Upper lobe of left lung (tissue), 6 donors: ENCODE measurements around the gene FUT9. TPM values are rescaled to one million over a fixed set of nuclear protein-coding genes. Genes with fewer than 3 reads are reported as not detected.

Experiments used
- ATAC-seq, 2 donors: fragments of 200-7000 bp; cut with Tn5 transposase; one replicate each; pipeline ENCODE4 v1.9.1; 2022; ENCODE audit warnings: mild to moderate bottlenecking in 2 of 2, moderate library complexity in 2 of 2; ENCODE audit not compliant: low FRiP score in 2 of 2
- DNase-seq, 2 donors: peaks; one replicate each; pipeline ENCODE4 v3.0.0-alpha.2; 2019 to 2020
- H3K27ac ChIP-seq, 4 donors: fragments of 200-600 bp; sonication (generic); one replicate each; pipeline ENCODE4 v1.5.1; 2016 to 2019
- H3K27me3 ChIP-seq, 4 donors: fragments of 200-600 bp; sonication (generic); one replicate each; pipeline ENCODE4 v1.5.1; 2017 to 2019
- H3K36me3 ChIP-seq, 4 donors: fragments of 200-600 bp; sonication (generic); one replicate each; pipeline ENCODE4 v1.5.1; 2016 to 2019
- H3K4me1 ChIP-seq, 4 donors: fragments of 200-600 bp; sonication (generic); one replicate each; pipeline ENCODE4 v1.5.1; 2018 to 2019
- H3K4me3 ChIP-seq, 4 donors: fragments of 200-600 bp; sonication (generic); one replicate each; pipeline ENCODE4 v1.5.1; 2017 to 2019; ENCODE audit warnings: mild to moderate bottlenecking in 2 of 4, moderate library complexity in 1 of 4
- H3K9me3 ChIP-seq, 4 donors: fragments of 200-600 bp; sonication (generic); one replicate each; pipeline ENCODE4 v1.5.1; 2018 to 2019
- EP300 ChIP-seq, 4 donors: sonication (generic); formaldehyde crosslinking; IDR thresholded peaks; one replicate each; pipeline ENCODE4 v1.5.1; 2017; ENCODE audit warnings: antibody characterized with exemption in 4 of 4, control low read depth in 2 of 4
- POLR2A ChIP-seq, 4 donors: fragments of 450-650 bp; IDR thresholded peaks; one replicate each; pipeline ENCODE4 v1.5.1; 2016 to 2017; ENCODE audit warnings: antibody characterized with exemption in 4 of 4, mild to moderate bottlenecking in 2 of 4
- POLR2AphosphoS5 ChIP-seq, 2 donors: sonication (generic); formaldehyde crosslinking; IDR thresholded peaks; one replicate each; pipeline ENCODE4 v1.5.1; 2017; ENCODE audit warnings: antibody characterized with exemption in 2 of 2
- WGBS, 2 donors: methylation state at CpG; one replicate each; pipeline ENCODE4 v1.1.5; 2017 to 2018; 5-methylcytosine and 5-hydroxymethylcytosine counted together
- total RNA-seq, 6 donors: library from RNA; depleted of rRNA in 4 of 6; stranded (reverse); fragments of >200 nt in 4 of 6; gene quantifications; one replicate each; pipeline versions ENCODE4 v1.1.0 to v1.2.1, GENCODE V29; 2016 to 2021
- TF ChIP-seq, protein P1 (sequence below), 6 experiments: fragments of 450-650 bp in 4 of 6; fragments of 200-600 bp in 2 of 6; sonication (generic) in 2 of 6; IDR thresholded peaks; one replicate each; pipeline ENCODE4 v1.5.1; 2016 to 2019; ENCODE audit warnings: antibody characterized with exemption in 6 of 6
- donor health status: DM: no; HTN: no; CAD: no; lungs with moderate emphysema.
- donor health status: DM: no; HTN: yes; CAD: no; lungs with severe emphysema.

The FUT9 gene
- total RNA-seq, 6 donors from 2014 or later, result not detected

GRCh38 chr6:96086745-96087144 lies 71.0 kb downstream of the FUT9 start:
- DNase-seq (no peak), ATAC-seq (no peak)
- Histone ChIP-seq H3K27me3 (no peaks in the 10 kb centered on the region), H3K4me1 (no peaks in the 10 kb centered on the region), H3K27ac (no peak overlapping the region), H3K36me3 (no peaks in the 10 kb centered on the region), H3K4me3 (no peak overlapping the region), H3K9me3 (no peaks in the 10 kb centered on the region)
- TF ChIP-seq, protein P1, sequence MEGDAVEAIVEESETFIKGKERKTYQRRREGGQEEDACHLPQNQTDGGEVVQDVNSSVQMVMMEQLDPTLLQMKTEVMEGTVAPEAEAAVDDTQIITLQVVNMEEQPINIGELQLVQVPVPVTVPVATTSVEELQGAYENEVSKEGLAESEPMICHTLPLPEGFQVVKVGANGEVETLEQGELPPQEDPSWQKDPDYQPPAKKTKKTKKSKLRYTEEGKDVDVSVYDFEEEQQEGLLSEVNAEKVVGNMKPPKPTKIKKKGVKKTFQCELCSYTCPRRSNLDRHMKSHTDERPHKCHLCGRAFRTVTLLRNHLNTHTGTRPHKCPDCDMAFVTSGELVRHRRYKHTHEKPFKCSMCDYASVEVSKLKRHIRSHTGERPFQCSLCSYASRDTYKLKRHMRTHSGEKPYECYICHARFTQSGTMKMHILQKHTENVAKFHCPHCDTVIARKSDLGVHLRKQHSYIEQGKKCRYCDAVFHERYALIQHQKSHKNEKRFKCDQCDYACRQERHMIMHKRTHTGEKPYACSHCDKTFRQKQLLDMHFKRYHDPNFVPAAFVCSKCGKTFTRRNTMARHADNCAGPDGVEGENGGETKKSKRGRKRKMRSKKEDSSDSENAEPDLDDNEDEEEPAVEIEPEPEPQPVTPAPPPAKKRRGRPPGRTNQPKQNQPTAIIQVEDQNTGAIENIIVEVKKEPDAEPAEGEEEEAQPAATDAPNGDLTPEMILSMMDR (IDR thresholded peaks at IDR 0.05), result no peak
- TF ChIP-seq POLR2AphosphoS5 (IDR thresholded peaks at IDR 0.05), result no peak
- TF ChIP-seq EP300 (IDR thresholded peaks at IDR 0.05), result no peak
- 76 to 90% methylated on average over 3 of the region's 3 CpGs for WGBS, 2 donors

DNA sequence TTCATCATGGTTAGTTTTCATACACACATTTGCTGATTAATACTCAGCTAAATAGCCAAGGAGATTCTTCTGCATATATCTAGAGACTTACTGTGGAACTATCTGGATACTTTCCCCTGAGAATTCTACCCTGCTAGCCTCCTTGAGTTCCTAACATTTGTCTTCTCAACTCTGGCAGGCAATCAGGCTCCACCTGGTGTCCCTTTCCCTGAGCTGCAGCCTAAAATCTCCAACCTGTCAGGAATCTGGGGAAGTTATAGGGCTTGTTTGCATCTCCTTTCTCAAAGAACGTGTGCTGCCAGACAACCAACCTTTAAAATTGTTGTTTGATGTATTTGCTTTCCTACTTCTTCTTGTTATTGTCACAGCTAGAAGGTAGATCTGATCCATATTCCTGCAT lies 73.4 kb downstream of the FUT9 start:
- TF ChIP-seq POLR2AphosphoS5 (IDR thresholded peaks at IDR 0.05) (no peak), EP300 (IDR thresholded peaks at IDR 0.05) (no peak), POLR2A (IDR thresholded peaks at IDR 0.05) (no peak)
- TF ChIP-seq, protein P1 (IDR thresholded peaks at IDR 0.05), result no peak

GRCh38 chr6:96094077-96094476 lies 78.3 kb downstream of the FUT9 start:
- no peaks in the 10 kb centered on the region for H3K9me3 ChIP-seq
- H3K4me1 ChIP-seq, result no peaks in the 10 kb centered on the region
- no peak overlapping the region for H3K27ac ChIP-seq
- no peak overlapping the region for H3K4me3 ChIP-seq
- DNase-seq (no peak), ATAC-seq (no peak)
- no peaks in the 10 kb centered on the region for H3K36me3 ChIP-seq
- no peaks in the 10 kb centered on the region for H3K27me3 ChIP-seq
- WGBS, 2 donors, result 90 to 100% methylated on average over 1 of the region's 1 CpG
- TF ChIP-seq EP300 (IDR thresholded peaks at IDR 0.05) (no peak), POLR2AphosphoS5 (IDR thresholded peaks at IDR 0.05) (no peak), POLR2A (IDR thresholded peaks at IDR 0.05) (no peak)
- TF ChIP-seq, protein P1 (IDR thresholded peaks at IDR 0.05), result no peak

More for the DNA sequence above, 73.4 kb downstream of the FUT9 start:
- no peaks in the 10 kb centered on the region for H3K4me1 ChIP-seq
- no peaks in the 10 kb centered on the region for H3K27me3 ChIP-seq
- DNase-seq (no peak), ATAC-seq (no peak)
- H3K27ac ChIP-seq, result no peak overlapping the region
- no peaks in the 10 kb centered on the region for H3K9me3 ChIP-seq
- WGBS, 2 donors, result 26 to 38% methylated on average over 1 of the region's 1 CpG
- no peak overlapping the region for H3K4me3 ChIP-seq
- no peaks in the 10 kb centered on the region for H3K36me3 ChIP-seq

- Histone ChIP-seq H3K27ac (no peak overlapping the region), H3K4me1 (no peaks in the 10 kb centered on the region), H3K27me3 (no peaks in the 10 kb centered on the region), H3K36me3 (no peaks in the 10 kb centered on the region), H3K4me3 (no peak overlapping the region), H3K9me3 (no peaks in the 10 kb centered on the region)
- DNase-seq (no peak), ATAC-seq (no peak)
- TF ChIP-seq EP300 (IDR thresholded peaks at IDR 0.05) (no peak), POLR2A (IDR thresholded peaks at IDR 0.05) (no peak), POLR2AphosphoS5 (IDR thresholded peaks at IDR 0.05) (no peak)
- TF ChIP-seq, protein P1 (IDR thresholded peaks at IDR 0.05), result no peak
Observed at GRCh38 chr6:96099069-96099468, 83.3 kb downstream of the FUT9 start.

DNA sequence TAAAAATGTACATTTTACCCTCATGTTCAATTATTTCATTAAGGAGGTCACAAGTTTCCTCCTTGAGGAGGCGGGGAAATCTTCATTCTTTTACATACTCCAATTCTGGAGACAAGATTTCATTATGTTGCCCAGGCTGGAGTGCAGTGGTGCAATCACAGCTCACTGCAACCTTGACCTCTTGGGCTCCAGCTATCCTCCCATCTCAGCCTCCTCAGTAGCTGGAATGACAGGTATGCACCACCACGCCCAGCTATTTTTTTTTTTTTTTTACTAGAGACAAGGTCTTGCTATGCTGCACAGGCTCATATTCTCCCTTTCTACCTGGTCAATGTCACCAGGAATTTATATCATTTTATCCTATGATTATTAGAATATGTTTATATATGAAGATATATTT lies 85.8 kb downstream of the FUT9 start:
- Histone ChIP-seq H3K4me1 (no peaks in the 10 kb centered on the region), H3K27ac (no peak overlapping the region), H3K9me3 (no peaks in the 10 kb centered on the region), H3K4me3 (no peak overlapping the region), H3K27me3 (no peaks in the 10 kb centered on the region), H3K36me3 (no peaks in the 10 kb centered on the region)
- TF ChIP-seq POLR2AphosphoS5 (IDR thresholded peaks at IDR 0.05), result no peak
- TF ChIP-seq EP300 (IDR thresholded peaks at IDR 0.05), result no peak
- TF ChIP-seq POLR2A (IDR thresholded peaks at IDR 0.05), result no peak
- TF ChIP-seq, protein P1 (IDR thresholded peaks at IDR 0.05), result no peak
- WGBS, 2 donors, result 81 to 93% methylated on average over 2 of the region's 2 CpGs
- ATAC-seq, result no peak
- DNase-seq, result no peak
